Gastroesophageal sphincter (tissue), 4 donors: ENCODE measurements around the gene CTNNB1. TPM values are rescaled to one million over a fixed set of nuclear protein-coding genes. Genes with fewer than 3 reads are reported as not detected.

Experiments
- ATAC-seq: fragments of 150-250 bp; one replicate; pipeline ENCODE4 v1.9.1; 2016; ENCODE audit warnings: mild to moderate bottlenecking, moderate library complexity
- H3K27ac ChIP-seq, 4 donors: fragments of 200-600 bp; sonication (generic) in 3 of 4; 1 replicate in 3 of 4; 2 replicates in 1 of 4; pipeline ENCODE4 v1.5.1; 2016 to 2019
- H3K27me3 ChIP-seq: fragments of 200-600 bp; sonication (generic); one replicate; pipeline ENCODE4 v1.5.1; 2019
- H3K36me3 ChIP-seq, 2 donors: fragments of 200-600 bp; sonication (generic); one replicate each; pipeline ENCODE4 v1.5.1; 2019; ENCODE audit warnings: control low read depth in 1 of 2
- H3K4me1 ChIP-seq, 3 donors: fragments of 200-600 bp; sonication (generic); 1 replicate in 2 of 3; 2 replicates in 1 of 3; pipeline ENCODE4 v1.5.1; 2016 to 2019; ENCODE audit warnings: control low read depth in 2 of 3
- H3K4me3 ChIP-seq, 2 donors: fragments of 200-600 bp; sonication (generic); one replicate each; pipeline ENCODE4 v1.5.1; 2019; ENCODE audit warnings: mild to moderate bottlenecking in 1 of 2, moderate library complexity in 1 of 2
- H3K9me3 ChIP-seq, 3 donors: fragments of 200-600 bp; sonication (generic); one replicate each; pipeline ENCODE4 v1.5.1; 2017 to 2019; ENCODE audit warnings: control low read depth in 2 of 3
- CTCF ChIP-seq, 4 experiments: fragments of 200-600 bp in 2 of 4; fragments of 450-650 bp in 2 of 4; sonication (generic) in 1 of 4; IDR thresholded peaks; one replicate each; pipeline ENCODE4 v1.5.1; 2017 to 2019; ENCODE audit warnings: antibody characterized with exemption in 4 of 4, mild to moderate bottlenecking in 2 of 4, moderate library complexity in 2 of 4
- EP300 ChIP-seq: sonication (generic); formaldehyde crosslinking; IDR thresholded peaks from one replicate; pipeline ENCODE4 v1.6.1; 2017; ENCODE audit warnings: antibody characterized with exemption, mild to moderate bottlenecking
- POLR2A ChIP-seq, 2 donors: fragments of 450-650 bp; IDR thresholded peaks; one replicate each; pipeline ENCODE4 v1.6.1; 2017; ENCODE audit warnings: antibody characterized with exemption in 2 of 2, mild to moderate bottlenecking in 2 of 2, moderate library complexity in 1 of 2
- POLR2AphosphoS5 ChIP-seq: sonication (generic); formaldehyde crosslinking; IDR thresholded peaks from one replicate; pipeline ENCODE4 v1.6.1; 2017; ENCODE audit warnings: antibody characterized with exemption
- WGBS, 2 donors: methylation state at CpG; one replicate each; pipeline ENCODE4 v1.1.5; 2018; ENCODE audit warnings: low coverage in 1 of 2; 5-methylcytosine and 5-hydroxymethylcytosine counted together
- total RNA-seq, 4 donors: library from RNA; depleted of rRNA; stranded (reverse); fragments of >200 nt; gene quantifications; one replicate each; pipeline ENCODE4 v1.1.0, GENCODE V29; 2016

The CTNNB1 gene
- total RNA-seq, 4 donors from 2014 or later = 338 to 449 (median 412) TPM

GRCh38 chr3:41192885-41193284, 6.4 kb upstream of the CTNNB1 start:
- H3K27me3 ChIP-seq = no peaks in the 10 kb centered on the region
- TF ChIP-seq CTCF (IDR thresholded peaks at IDR 0.05) (no peak), POLR2A (IDR thresholded peaks at IDR 0.05) (no peak), EP300 (no peak), POLR2AphosphoS5 (no peak)
- H3K4me1 ChIP-seq = no peaks in the 10 kb centered on the region
- H3K36me3 ChIP-seq = no peaks in the 10 kb centered on the region
- no peak for ATAC-seq
- no peak overlapping the region for H3K4me3 ChIP-seq
- H3K27ac ChIP-seq = no peak overlapping the region
- WGBS, 2 donors = 76 to 87% methylated on average over 1 of the region's 1 CpG
- H3K9me3 ChIP-seq = no peaks in the 10 kb centered on the region

GRCh38 chr3:41193794-41194539, 5.3 kb upstream of the CTNNB1 start:
- 72 to 75% methylated on average over 4 of the region's 4 CpGs for WGBS, 2 donors
- Histone ChIP-seq H3K36me3 (no peaks in the 10 kb centered on the region), H3K27ac (no peak overlapping the region), H3K27me3 (no peaks in the 10 kb centered on the region), H3K4me1 (peaks cover 0 to 8% (median 0%) of the 10 kb centered on the region in 3 donors), H3K4me3 (no peak overlapping the region), H3K9me3 (no peaks in the 10 kb centered on the region)
- no peak for ATAC-seq
- TF ChIP-seq POLR2AphosphoS5 = no peak

GRCh38 chr3:41194701-41195100, 4.6 kb upstream of the CTNNB1 start:
- TF ChIP-seq POLR2A (IDR thresholded peaks at IDR 0.05) (no peak), POLR2AphosphoS5 (no peak), CTCF (IDR thresholded peaks at IDR 0.05) (no peak), EP300 (no peak)

GRCh38 chr3:41195946-41196345, 3.4 kb upstream of the CTNNB1 start:
- 92 to 100% methylated on average over 1 to 6 of the region's 7 CpGs for WGBS, 2 donors
- H3K4me3 ChIP-seq = no peak overlapping the region
- TF ChIP-seq POLR2AphosphoS5 (no peak), POLR2A (IDR thresholded peaks at IDR 0.05) (no peak), EP300 (no peak), CTCF (IDR thresholded peaks at IDR 0.05) (no peak)
- peaks cover 0 to 10% (median 0%) of the 10 kb centered on the region in 3 donors for H3K4me1 ChIP-seq
- no peaks in the 10 kb centered on the region for H3K27me3 ChIP-seq
- H3K27ac ChIP-seq = no peak overlapping the region
- no peak for ATAC-seq
- no peaks in the 10 kb centered on the region for H3K9me3 ChIP-seq
- no peaks in the 10 kb centered on the region for H3K36me3 ChIP-seq

More at GRCh38 chr3:41194701-41195100, 4.6 kb upstream of the CTNNB1 start:
- Histone ChIP-seq H3K27me3 (no peaks in the 10 kb centered on the region), H3K4me3 (no peak overlapping the region), H3K27ac (no peak overlapping the region), H3K9me3 (no peaks in the 10 kb centered on the region), H3K4me1 (peaks cover 0 to 8% (median 0%) of the 10 kb centered on the region in 3 donors), H3K36me3 (no peaks in the 10 kb centered on the region)
- 94 to 100% methylated on average over 5 to 8 of the region's 8 CpGs for WGBS, 2 donors
- no peak for ATAC-seq

- WGBS, 2 donors = 94 to 96% methylated on average over 7 to 9 of the region's 9 CpGs
- TF ChIP-seq EP300 (no peak), CTCF (IDR thresholded peaks at IDR 0.05) (no peak), POLR2AphosphoS5 (no peak), POLR2A (IDR thresholded peaks at IDR 0.05) (no peak)
- H3K4me3 ChIP-seq = no peak overlapping the region
- ATAC-seq = no peak
- no peaks in the 10 kb centered on the region for H3K27me3 ChIP-seq
- no peaks in the 10 kb centered on the region for H3K9me3 ChIP-seq
- H3K36me3 ChIP-seq = no peaks in the 10 kb centered on the region
- peaks cover 0 to 18% (median 3%) of the 10 kb centered on the region in 3 donors for H3K4me1 ChIP-seq
- H3K27ac ChIP-seq = no peak overlapping the region
These were observed 2.5 kb upstream of the CTNNB1 start for GRCh38 chr3:41196499-41197410.
